Measurements from ENCODE around the gene LDLRAD1. TPM values are rescaled to one million over a fixed set of nuclear protein-coding genes. Genes with fewer than 3 reads are reported as not detected.
"Not testable (repeated sequence)": the region's sequence is repeated elsewhere in the genome, so short reads cannot be mapped to it uniquely, and the experiment has no call there.

The LDLRAD1 gene
- total RNA-seq, 3 donors from 2014 or later (not counting 1 experiment from before 2014, with no cell fraction given): not detected

DNA sequence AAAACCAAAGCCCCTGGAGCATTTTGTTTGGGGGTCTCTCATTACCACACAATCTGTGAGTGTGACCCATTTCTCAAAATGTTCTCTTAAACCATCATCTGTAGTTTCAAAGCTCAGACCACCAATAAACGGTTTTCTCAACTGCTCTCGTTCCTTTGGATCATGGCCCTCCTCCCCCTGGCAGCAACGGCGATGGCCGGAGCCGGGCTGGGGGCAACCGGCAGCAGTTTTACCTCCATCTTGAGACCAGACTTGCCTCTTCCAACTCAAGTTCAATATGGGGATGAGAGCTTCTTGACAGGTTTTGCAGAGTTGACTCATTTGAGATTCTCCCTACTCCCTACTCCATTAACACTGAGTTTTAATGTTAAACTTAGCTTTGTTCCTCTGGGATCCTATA is 42.1 kb downstream of the LDLRAD1 start:
- DNase-seq (no peak), ATAC-seq (no peak)
- H3K4me3 Mint-ChIP-seq: no peak overlapping the region
- no peaks in the 10 kb centered on the region for H3K36me3 Mint-ChIP-seq
- Histone ChIP-seq H3K4me1 (ENCODE audit: control insufficient read depth, insufficient read depth, low read length) (no peaks in the 10 kb centered on the region), H3K27me3 (ENCODE audit: control insufficient read depth, insufficient read depth, low read length) (no peaks in the 10 kb centered on the region), H3K9me3 (ENCODE audit: control insufficient read depth, insufficient read depth, low read length) (no peaks in the 10 kb centered on the region), H3K4me3 (ENCODE audit: low read length) (no peak overlapping the region), H3K27ac (ENCODE audit: low read length) (no peak overlapping the region), H3K36me3 (ENCODE audit: control insufficient read depth, insufficient read depth, low read length) (peaks cover 2% of the 10 kb centered on the region)
- no peaks in the 10 kb centered on the region for H3K9me3 Mint-ChIP-seq
- TF ChIP-seq, protein P1, sequence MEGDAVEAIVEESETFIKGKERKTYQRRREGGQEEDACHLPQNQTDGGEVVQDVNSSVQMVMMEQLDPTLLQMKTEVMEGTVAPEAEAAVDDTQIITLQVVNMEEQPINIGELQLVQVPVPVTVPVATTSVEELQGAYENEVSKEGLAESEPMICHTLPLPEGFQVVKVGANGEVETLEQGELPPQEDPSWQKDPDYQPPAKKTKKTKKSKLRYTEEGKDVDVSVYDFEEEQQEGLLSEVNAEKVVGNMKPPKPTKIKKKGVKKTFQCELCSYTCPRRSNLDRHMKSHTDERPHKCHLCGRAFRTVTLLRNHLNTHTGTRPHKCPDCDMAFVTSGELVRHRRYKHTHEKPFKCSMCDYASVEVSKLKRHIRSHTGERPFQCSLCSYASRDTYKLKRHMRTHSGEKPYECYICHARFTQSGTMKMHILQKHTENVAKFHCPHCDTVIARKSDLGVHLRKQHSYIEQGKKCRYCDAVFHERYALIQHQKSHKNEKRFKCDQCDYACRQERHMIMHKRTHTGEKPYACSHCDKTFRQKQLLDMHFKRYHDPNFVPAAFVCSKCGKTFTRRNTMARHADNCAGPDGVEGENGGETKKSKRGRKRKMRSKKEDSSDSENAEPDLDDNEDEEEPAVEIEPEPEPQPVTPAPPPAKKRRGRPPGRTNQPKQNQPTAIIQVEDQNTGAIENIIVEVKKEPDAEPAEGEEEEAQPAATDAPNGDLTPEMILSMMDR (IDR thresholded peaks at IDR 0.05): no peak
- WGBS (ENCODE audit: insufficient coverage): 95% methylated on average over 7 of the region's 7 CpGs
- no peaks in the 10 kb centered on the region for H3K27me3 Mint-ChIP-seq (ENCODE audit: low read depth in 2 of 2)
- no peak overlapping the region for H3K27ac Mint-ChIP-seq
- no peaks in the 10 kb centered on the region for H3K4me1 Mint-ChIP-seq
- intact Hi-C loops (cut with micrococcal nuclease): no loop called here

- no peaks in the 10 kb centered on the region for H3K27me3 ChIP-seq (ENCODE audit: control insufficient read depth, insufficient read depth, low read length)
- TF ChIP-seq, protein P1 (IDR thresholded peaks at IDR 0.05): no peak
- H3K27ac Mint-ChIP-seq: no peak overlapping the region
- H3K4me3 ChIP-seq (ENCODE audit: low read length): no peak overlapping the region
- ATAC-seq: no peak
- DNase-seq: no peak
- no peaks in the 10 kb centered on the region for H3K9me3 ChIP-seq (ENCODE audit: control insufficient read depth, insufficient read depth, low read length)
- no peaks in the 10 kb centered on the region for H3K9me3 Mint-ChIP-seq
- H3K27ac ChIP-seq (ENCODE audit: low read length): no peak overlapping the region
- no peaks in the 10 kb centered on the region for H3K4me1 ChIP-seq (ENCODE audit: control insufficient read depth, insufficient read depth, low read length)
- H3K27me3 Mint-ChIP-seq (ENCODE audit: low read depth in 2 of 2): no peaks in the 10 kb centered on the region
- intact Hi-C loops (cut with micrococcal nuclease): no loop called here
- 89% methylated on average over 2 of the region's 2 CpGs for WGBS (ENCODE audit: insufficient coverage)
- no peak overlapping the region for H3K4me3 Mint-ChIP-seq
- H3K36me3 ChIP-seq (ENCODE audit: control insufficient read depth, insufficient read depth, low read length): peaks cover 23% of the 10 kb centered on the region
- H3K36me3 Mint-ChIP-seq: peaks cover 3% of the 10 kb centered on the region
- H3K4me1 Mint-ChIP-seq: no peaks in the 10 kb centered on the region
These were observed 46.3 kb downstream of the LDLRAD1 start for GRCh38 chr1:53971718-53972117.

GRCh38 chr1:53969323-53969722 is 48.7 kb downstream of the LDLRAD1 start:
- H3K4me3 Mint-ChIP-seq; intact Hi-C loops (cut with micrococcal nuclease); DNase-seq; H3K27me3 Mint-ChIP-seq (ENCODE audit: low read depth in 2 of 2); H3K9me3 Mint-ChIP-seq; H3K27me3 ChIP-seq (ENCODE audit: control insufficient read depth, insufficient read depth, low read length); H3K27ac Mint-ChIP-seq; H3K4me3 ChIP-seq (ENCODE audit: low read length); H3K4me1 Mint-ChIP-seq; H3K27ac ChIP-seq (ENCODE audit: low read length); ATAC-seq; H3K9me3 ChIP-seq (ENCODE audit: control insufficient read depth, insufficient read depth, low read length); H3K4me1 ChIP-seq (ENCODE audit: control insufficient read depth, insufficient read depth, low read length): not testable (repeated sequence)
- peaks cover 11% of the 10 kb centered on the region for H3K36me3 Mint-ChIP-seq
- H3K36me3 ChIP-seq (ENCODE audit: control insufficient read depth, insufficient read depth, low read length): peaks cover 29% of the 10 kb centered on the region
- WGBS (ENCODE audit: insufficient coverage): 93% methylated on average over 2 of the region's 2 CpGs

DNA sequence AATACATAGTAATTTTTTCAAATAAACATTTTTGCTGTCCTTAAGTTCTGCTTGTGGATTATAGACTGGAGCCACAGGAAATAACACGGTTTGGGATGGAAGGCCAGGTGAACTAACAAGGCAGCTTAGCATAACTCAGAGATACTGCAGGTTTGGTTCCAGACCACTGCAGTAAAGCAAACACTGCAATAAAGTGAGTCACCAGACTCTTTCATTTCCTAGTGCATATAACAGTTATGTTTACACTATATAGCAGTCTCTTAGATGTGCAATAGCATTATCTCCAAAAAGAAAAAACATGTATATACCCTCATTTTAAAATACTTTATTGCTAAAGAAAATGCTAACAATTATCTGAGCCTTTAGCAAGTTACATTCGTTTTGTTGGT is 49.9 kb downstream of the LDLRAD1 start:
- Histone ChIP-seq H3K27ac (ENCODE audit: low read length) (no peak overlapping the region), H3K4me3 (ENCODE audit: low read length) (no peak overlapping the region), H3K27me3 (ENCODE audit: control insufficient read depth, insufficient read depth, low read length) (no peaks in the 10 kb centered on the region), H3K9me3 (ENCODE audit: control insufficient read depth, insufficient read depth, low read length) (no peaks in the 10 kb centered on the region), H3K4me1 (ENCODE audit: control insufficient read depth, insufficient read depth, low read length) (no peaks in the 10 kb centered on the region), H3K36me3 (ENCODE audit: control insufficient read depth, insufficient read depth, low read length) (peaks cover 32% of the 10 kb centered on the region)
- ATAC-seq (no peak), DNase-seq (no peak)
- no peaks in the 10 kb centered on the region for H3K27me3 Mint-ChIP-seq (ENCODE audit: low read depth in 2 of 2)
- H3K9me3 Mint-ChIP-seq: no peaks in the 10 kb centered on the region
- H3K27ac Mint-ChIP-seq: no peak overlapping the region
- 89% methylated on average over 2 of the region's 2 CpGs for WGBS (ENCODE audit: insufficient coverage)
- H3K36me3 Mint-ChIP-seq: peaks cover 11% of the 10 kb centered on the region
- intact Hi-C loops (cut with micrococcal nuclease): no loop called here
- H3K4me3 Mint-ChIP-seq: no peak overlapping the region
- H3K4me1 Mint-ChIP-seq: no peaks in the 10 kb centered on the region
- TF ChIP-seq, protein P1 (IDR thresholded peaks at IDR 0.05): no peak

All from natural killer cell (primary cell).